Measurements from ENCODE around the gene TGFBR2. TPM values are rescaled to one million over a fixed set of nuclear protein-coding genes. Genes with fewer than 3 reads are reported as not detected.

Gene TGFBR2
- total and polyA plus RNA-seq, 2 experiments from 2014 or later = 135 to 188 TPM

DNA sequence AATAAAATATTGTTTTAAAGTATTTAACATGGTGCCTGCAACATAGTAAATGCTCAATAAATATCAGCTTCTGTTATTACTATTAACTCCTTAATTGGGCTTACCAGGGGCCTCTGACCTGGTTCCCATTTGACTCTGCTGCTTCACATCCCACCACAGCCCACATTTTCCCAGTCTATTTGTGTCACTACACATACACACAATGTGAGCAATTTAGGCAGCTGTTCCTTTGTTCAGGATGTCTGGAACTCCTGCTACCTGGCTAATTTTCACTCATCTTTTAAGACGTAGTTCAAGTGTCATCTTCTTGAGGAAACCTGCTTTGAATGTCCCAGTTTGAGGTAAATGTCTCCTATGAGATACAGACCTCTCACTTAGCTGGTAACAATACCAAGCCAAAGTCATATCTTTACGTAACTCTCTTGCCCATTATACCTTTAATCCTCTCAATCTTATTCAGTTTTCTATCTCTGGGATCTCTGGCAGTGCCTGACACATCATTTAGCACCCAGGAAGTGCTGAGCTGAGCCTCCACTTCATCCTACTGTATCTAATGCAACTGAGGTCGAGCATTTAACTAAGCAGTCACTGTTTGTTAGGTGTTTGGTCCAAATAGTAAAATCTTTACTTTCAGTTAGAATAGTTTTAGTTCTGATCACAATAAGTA is 4.4 kb downstream of the TGFBR2 start:
- DNase-seq = no peak
- Histone ChIP-seq H3K4me1 (ENCODE audit: insufficient read depth) (peaks cover 61% of the 10 kb centered on the region), H3K27me3 (replicated peaks; ENCODE audit: insufficient read depth) (no peaks in the 10 kb centered on the region), H3K36me3 (ENCODE audit: low read depth) (no peaks in the 10 kb centered on the region), H2AFZ (no peak overlapping the region), H3K4me2 (ENCODE audit: unreplicated experiment) (peak overlapping the region; percentile 82), H3K79me2 (ENCODE audit: insufficient read depth) (peaks cover 96% of the 10 kb centered on the region), H3K9ac (no peak overlapping the region), H3K27ac (no peak overlapping the region), H3K4me3 (peak overlapping the region; percentile 83), H3K9me2 (ENCODE audit: insufficient read depth) (no peaks in the 10 kb centered on the region), H4K20me1 (ENCODE audit: insufficient read depth) (peaks cover 22% of the 10 kb centered on the region), H3K9me3 (ENCODE audit: low read depth) (no peaks in the 10 kb centered on the region), H3F3A (ENCODE audit: insufficient read depth) (peaks cover 63% of the 10 kb centered on the region)
- 78 to 83% methylated on average over 3 of the region's 3 CpGs for WGBS, 2 experiments (ENCODE audit: low coverage in 1 of 2, low lambda C conversion rate in 2 of 2, missing lambda C conversion rate in 2 of 2)
- TF ChIP-seq EZH2 (IDR thresholded peaks at IDR 0.05; ENCODE audit: insufficient read depth, poor library complexity, severe bottlenecking) = no peak
- TF ChIP-seq EZH2phosphoT487 (IDR thresholded peaks at IDR 0.05; ENCODE audit: insufficient read depth, low read depth) = no peak
- in situ Hi-C loops (cut with MboI) = loop anchor here (10.0 kb wide), 1 partner anchor 406 kb away; no protein-coding TSS in a partner anchor

DNA sequence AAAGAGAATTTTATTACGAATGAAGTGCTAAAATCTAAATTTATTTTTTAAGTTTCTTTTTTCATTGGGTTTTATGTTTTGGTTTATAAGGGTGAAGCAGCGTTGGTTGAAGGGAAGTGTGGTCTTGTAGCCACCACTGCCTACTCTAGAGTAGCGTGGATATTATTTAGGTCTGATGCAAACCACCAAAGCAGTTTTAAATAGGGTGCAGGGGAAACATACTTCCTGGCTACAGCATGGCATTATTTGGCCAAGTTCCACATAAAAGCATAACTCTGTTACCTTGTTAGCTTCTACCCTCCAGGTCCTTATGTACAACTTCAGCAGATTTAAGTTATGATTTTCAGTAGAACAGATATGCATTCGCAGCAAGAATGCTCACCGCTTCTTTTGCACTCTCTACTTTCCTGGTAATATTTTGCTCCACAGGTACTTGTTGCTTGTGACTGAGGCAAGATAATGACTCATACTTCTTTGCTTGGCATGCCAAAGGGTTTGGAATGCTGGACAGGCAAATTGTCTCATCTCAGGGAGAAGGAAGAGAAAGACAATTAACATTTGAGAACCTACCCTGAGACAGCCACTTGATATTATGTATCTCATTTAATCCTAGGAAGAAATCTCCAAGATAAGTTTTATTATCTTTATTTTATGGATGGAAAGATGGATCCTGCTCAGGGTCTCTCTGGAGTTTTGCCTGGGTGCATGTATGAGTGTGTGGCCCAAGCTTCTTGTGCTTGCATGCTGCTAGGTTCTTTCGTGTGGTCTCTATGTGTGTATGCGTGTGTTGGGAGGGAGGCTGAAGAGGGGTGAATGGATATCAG is 5.4 kb downstream of the TGFBR2 start:
- Histone ChIP-seq H3K4me3 (peak overlapping the region; percentile 8; the same call in 1 of the 2 replicates), H3K36me3 (ENCODE audit: low read depth) (no peaks in the 10 kb centered on the region), H3K4me1 (ENCODE audit: insufficient read depth) (peaks cover 71% of the 10 kb centered on the region), H4K20me1 (ENCODE audit: insufficient read depth) (peaks cover 27% of the 10 kb centered on the region), H3K27me3 (replicated peaks; ENCODE audit: insufficient read depth) (no peaks in the 10 kb centered on the region), H3F3A (ENCODE audit: insufficient read depth) (peaks cover 68% of the 10 kb centered on the region), H3K9me3 (ENCODE audit: low read depth) (no peaks in the 10 kb centered on the region), H3K27ac (0 out of 2 replicates have a peak overlapping the region, but pooled peaks have one; percentile 4), H2AFZ (no peak overlapping the region), H3K9me2 (ENCODE audit: insufficient read depth) (no peaks in the 10 kb centered on the region), H3K4me2 (ENCODE audit: unreplicated experiment) (peak overlapping the region; percentile 82), H3K9ac (no peak overlapping the region), H3K79me2 (ENCODE audit: insufficient read depth) (peaks cover 100% of the 10 kb centered on the region)
- DNase-seq = peak; percentile 70
- 86% methylated on average over 7 of the region's 7 CpGs for WGBS, 2 experiments (ENCODE audit: low coverage in 1 of 2, low lambda C conversion rate in 2 of 2, missing lambda C conversion rate in 2 of 2)
- in situ Hi-C loops (cut with MboI) = loop anchor here (10.0 kb wide), 1 partner anchor 407 kb away; no protein-coding TSS in a partner anchor
- TF ChIP-seq EZH2phosphoT487 (IDR thresholded peaks at IDR 0.05; ENCODE audit: insufficient read depth, low read depth) = no peak
- TF ChIP-seq EZH2 (IDR thresholded peaks at IDR 0.05; ENCODE audit: insufficient read depth, poor library complexity, severe bottlenecking) = no peak

DNA sequence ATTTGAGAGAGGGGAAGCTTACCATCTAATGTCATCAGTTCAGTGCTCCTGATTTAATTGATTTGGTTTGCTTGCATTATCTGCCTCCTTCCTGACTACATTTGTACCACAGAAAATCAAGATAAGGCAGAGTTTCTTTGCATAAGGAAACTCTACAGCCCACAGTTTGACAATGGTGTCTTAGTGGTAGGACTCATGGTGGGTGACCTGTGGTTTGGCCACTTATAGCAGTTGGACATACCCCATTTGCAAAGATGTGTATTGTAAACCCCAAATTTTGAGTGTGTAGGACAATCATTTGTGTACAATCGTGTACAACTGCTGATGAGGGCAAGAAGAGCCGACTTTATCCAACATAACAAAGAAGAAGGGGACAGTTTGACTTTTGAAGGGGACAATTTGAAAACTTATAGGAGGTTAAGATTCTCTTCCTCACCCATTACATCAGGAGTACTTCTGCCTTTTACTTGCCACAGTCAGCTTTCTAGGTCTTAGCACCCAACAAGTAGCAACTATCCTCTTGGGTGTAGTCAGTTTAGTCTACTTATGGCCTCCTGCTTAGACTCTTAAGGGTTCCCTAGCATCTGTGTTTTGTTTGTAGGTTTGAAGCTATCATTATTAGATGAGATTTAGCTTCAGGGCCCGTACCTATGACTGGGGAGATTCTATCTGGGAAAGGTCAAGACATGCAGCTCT is 6.2 kb downstream of the TGFBR2 start:
- Histone ChIP-seq H4K20me1 (ENCODE audit: insufficient read depth) (peaks cover 31% of the 10 kb centered on the region), H3K79me2 (ENCODE audit: insufficient read depth) (peaks cover 100% of the 10 kb centered on the region), H3F3A (ENCODE audit: insufficient read depth) (peaks cover 72% of the 10 kb centered on the region), H3K4me3 (peak overlapping the region; percentile 8; the same call in 1 of the 2 replicates), H3K27me3 (replicated peaks; ENCODE audit: insufficient read depth) (no peaks in the 10 kb centered on the region), H3K36me3 (ENCODE audit: low read depth) (no peaks in the 10 kb centered on the region), H3K27ac (0 out of 2 replicates have a peak overlapping the region, but pooled peaks have one; percentile 4), H3K9me2 (ENCODE audit: insufficient read depth) (no peaks in the 10 kb centered on the region), H3K4me2 (ENCODE audit: unreplicated experiment) (peak overlapping the region; percentile 82), H3K4me1 (ENCODE audit: insufficient read depth) (peaks cover 79% of the 10 kb centered on the region), H3K9me3 (ENCODE audit: low read depth) (no peaks in the 10 kb centered on the region), H3K9ac (no peak overlapping the region), H2AFZ (no peak overlapping the region)
- 77 to 81% methylated on average over 3 of the region's 3 CpGs for WGBS, 2 experiments (ENCODE audit: low coverage in 1 of 2, low lambda C conversion rate in 2 of 2, missing lambda C conversion rate in 2 of 2)
- TF ChIP-seq EZH2phosphoT487 (IDR thresholded peaks at IDR 0.05; ENCODE audit: insufficient read depth, low read depth) (no peak), EZH2 (IDR thresholded peaks at IDR 0.05; ENCODE audit: insufficient read depth, poor library complexity, severe bottlenecking) (no peak)
- DNase-seq = no peak
- in situ Hi-C loops (cut with MboI) = loop anchor here (10.0 kb wide), 1 partner anchor 408 kb away; no protein-coding TSS in a partner anchor
